DND-41 (cell line): Measurements from ENCODE around the gene PRKCE.

Source experiments
- ATAC-seq: fragments of 200-7000 bp; cut with Tn5 transposase; 3 replicates; pipeline ENCODE4 v1.9.1; 2021; ENCODE audit warnings: low read depth; ENCODE audit not compliant: insufficient read depth
- DNase-seq: peaks from one replicate; pipeline ENCODE4 v3.0.0-alpha.2; 2020
- H2AFZ ChIP-seq: 2 replicates; pipeline ENCODE4 v1.6.0; 2012; ENCODE audit warnings: low read depth, low read length
- H3K27ac ChIP-seq: 2 replicates; pipeline ENCODE4 v1.5.1; 2012; ENCODE audit warnings: low read length, inconsistent platforms
- H3K27me3 ChIP-seq: fragments of 200-600 bp; sonication (generic); 2 replicates; pipeline ENCODE4 v1.6.0; 2012; ENCODE audit warnings: low read length, mild to moderate bottlenecking, inconsistent platforms; ENCODE audit not compliant: insufficient read depth, poor library complexity
- H3K36me3 ChIP-seq: 2 replicates; pipeline ENCODE4 v1.5.1; 2012; ENCODE audit warnings: low read length, inconsistent platforms; ENCODE audit not compliant: insufficient read depth
- H3K4me1 ChIP-seq: 2 replicates; pipeline ENCODE4 v1.5.1; 2012; ENCODE audit warnings: mild to moderate bottlenecking, low read length; ENCODE audit not compliant: insufficient read depth
- H3K4me2 ChIP-seq: 2 replicates; pipeline ENCODE4 v1.6.0; 2012; ENCODE audit warnings: mild to moderate bottlenecking, moderate library complexity, low read length, inconsistent platforms; ENCODE audit not compliant: insufficient read depth
- H3K4me3 ChIP-seq, 2 experiments: fragments of 200-600 bp in 1 of 2; shearing (Covaris generic) in 1 of 2; 2 replicates each; pipeline ENCODE4 v1.5.1; 2012 to 2016; ENCODE audit warnings: inconsistent platforms in 2 of 2, low read length in 2 of 2, mild to moderate bottlenecking in 2 of 2, low read depth in 1 of 2, moderate library complexity in 1 of 2
- H3K79me2 ChIP-seq: 2 replicates; pipeline ENCODE4 v1.6.0; 2012; ENCODE audit warnings: low read length, inconsistent platforms; ENCODE audit not compliant: insufficient read depth
- H3K9ac ChIP-seq: 2 replicates; pipeline ENCODE4 v1.6.0; 2012; ENCODE audit warnings: low read depth, mild to moderate bottlenecking, inconsistent platforms, low read length, moderate library complexity
- H3K9me3 ChIP-seq: 2 replicates; pipeline ENCODE4 v1.5.1; 2012; ENCODE audit warnings: low read length, moderate library complexity, mild to moderate bottlenecking, inconsistent platforms; ENCODE audit not compliant: insufficient read depth, severe bottlenecking
- H4K20me1 ChIP-seq: 2 replicates; pipeline ENCODE4 v1.6.0; 2012; ENCODE audit warnings: low read length; ENCODE audit not compliant: insufficient read depth
- EZH2 ChIP-seq: IDR thresholded peaks from 3 replicates; pipeline ENCODE4 v1.6.1; 2012; ENCODE audit warnings: borderline replicate concordance, low read depth, mild to moderate bottlenecking, moderate library complexity, low read length, inconsistent platforms; ENCODE audit not compliant: severe bottlenecking
- TF ChIP-seq, protein P1 (sequence below): IDR thresholded peaks from 2 replicates; pipeline ENCODE4 v1.5.1; 2012; ENCODE audit warnings: borderline replicate concordance, low read length, moderate library complexity, mild to moderate bottlenecking; ENCODE audit not compliant: poor library complexity, severe bottlenecking; ENCODE audit errors: extremely low read depth

The PRKCE gene

GRCh38 chr2:45788401-45788800, 136.9 kb downstream of the PRKCE start:
- TF ChIP-seq, protein P1, sequence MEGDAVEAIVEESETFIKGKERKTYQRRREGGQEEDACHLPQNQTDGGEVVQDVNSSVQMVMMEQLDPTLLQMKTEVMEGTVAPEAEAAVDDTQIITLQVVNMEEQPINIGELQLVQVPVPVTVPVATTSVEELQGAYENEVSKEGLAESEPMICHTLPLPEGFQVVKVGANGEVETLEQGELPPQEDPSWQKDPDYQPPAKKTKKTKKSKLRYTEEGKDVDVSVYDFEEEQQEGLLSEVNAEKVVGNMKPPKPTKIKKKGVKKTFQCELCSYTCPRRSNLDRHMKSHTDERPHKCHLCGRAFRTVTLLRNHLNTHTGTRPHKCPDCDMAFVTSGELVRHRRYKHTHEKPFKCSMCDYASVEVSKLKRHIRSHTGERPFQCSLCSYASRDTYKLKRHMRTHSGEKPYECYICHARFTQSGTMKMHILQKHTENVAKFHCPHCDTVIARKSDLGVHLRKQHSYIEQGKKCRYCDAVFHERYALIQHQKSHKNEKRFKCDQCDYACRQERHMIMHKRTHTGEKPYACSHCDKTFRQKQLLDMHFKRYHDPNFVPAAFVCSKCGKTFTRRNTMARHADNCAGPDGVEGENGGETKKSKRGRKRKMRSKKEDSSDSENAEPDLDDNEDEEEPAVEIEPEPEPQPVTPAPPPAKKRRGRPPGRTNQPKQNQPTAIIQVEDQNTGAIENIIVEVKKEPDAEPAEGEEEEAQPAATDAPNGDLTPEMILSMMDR: no peak
- no peak for TF ChIP-seq EZH2
- Histone ChIP-seq H3K36me3 (no peaks in the 10 kb centered on the region), H3K27me3 (no peaks in the 10 kb centered on the region), H3K9ac (no peak overlapping the region), H3K27ac (no peak overlapping the region), H3K4me2 (no peak overlapping the region), H3K9me3 (no peaks in the 10 kb centered on the region), H2AFZ (no peak overlapping the region), H3K79me2 (no peaks in the 10 kb centered on the region), H3K4me1 (no peaks in the 10 kb centered on the region), H4K20me1 (no peaks in the 10 kb centered on the region), H3K4me3 (no peak overlapping the region)
- no peak for DNase-seq
- ATAC-seq: no peak

- H3K4me1 ChIP-seq: no peaks in the 10 kb centered on the region
- ATAC-seq (no peak), DNase-seq (no peak)
- H3K9ac ChIP-seq: no peak overlapping the region
- H3K9me3 ChIP-seq: no peaks in the 10 kb centered on the region
- H3K27me3 ChIP-seq: no peaks in the 10 kb centered on the region
- H3K27ac ChIP-seq: no peak overlapping the region
- no peak overlapping the region for H3K4me3 ChIP-seq
- H4K20me1 ChIP-seq: no peaks in the 10 kb centered on the region
- H3K79me2 ChIP-seq: no peaks in the 10 kb centered on the region
- H2AFZ ChIP-seq: no peak overlapping the region
- no peak for TF ChIP-seq EZH2
- TF ChIP-seq, protein P1: no peak
- H3K4me2 ChIP-seq: no peak overlapping the region
- no peaks in the 10 kb centered on the region for H3K36me3 ChIP-seq
Observed at GRCh38 chr2:45789317-45789716, 137.8 kb downstream of the PRKCE start.

- H3K27ac ChIP-seq: no peak overlapping the region
- H3K79me2 ChIP-seq: no peaks in the 10 kb centered on the region
- no peaks in the 10 kb centered on the region for H4K20me1 ChIP-seq
- no peaks in the 10 kb centered on the region for H3K27me3 ChIP-seq
- DNase-seq (no peak), ATAC-seq (no peak)
- no peak overlapping the region for H3K4me3 ChIP-seq
- no peak overlapping the region for H3K9ac ChIP-seq
- no peak for TF ChIP-seq EZH2
- TF ChIP-seq, protein P1: no peak
- no peaks in the 10 kb centered on the region for H3K4me1 ChIP-seq
- no peak overlapping the region for H2AFZ ChIP-seq
- H3K36me3 ChIP-seq: no peaks in the 10 kb centered on the region
- H3K4me2 ChIP-seq: no peak overlapping the region
- H3K9me3 ChIP-seq: no peaks in the 10 kb centered on the region
Observed at GRCh38 chr2:45789961-45790723, 138.7 kb downstream of the PRKCE start.
